PFSK-1 (cell line): ENCODE measurements around the gene FADS1.

Source experiments
- FOXP2 ChIP-seq: optimal IDR thresholded peaks from 2 replicates; pipeline ENCODE3; 2011; ENCODE audit warnings: borderline replicate concordance, control low read depth, inconsistent platforms; ENCODE audit not compliant: insufficient read depth; ENCODE audit errors: extremely low read length, extremely low read depth
- POLR2AphosphoS5 ChIP-seq: IDR thresholded peaks from 2 replicates; pipeline ENCODE4 v1.6.1; 2012; ENCODE audit warnings: low read depth, mild to moderate bottlenecking, control low read depth, low read length, moderate library complexity
- REST ChIP-seq, 2 experiments: IDR thresholded peaks; 2 replicates each; pipeline versions ENCODE4 v1.6.1 to v1.8.0; 2011 to 2012; ENCODE audit warnings: low read depth in 2 of 2, low read length in 2 of 2, control low read depth in 1 of 2, inconsistent platforms in 1 of 2, mild to moderate bottlenecking in 1 of 2, moderate library complexity in 1 of 2; ENCODE audit not compliant: insufficient read depth in 1 of 2
- SIN3A ChIP-seq: IDR thresholded peaks from 2 replicates; pipeline ENCODE4 v1.6.1; 2012; ENCODE audit warnings: mild to moderate bottlenecking, low read length, moderate library complexity, borderline replicate concordance; ENCODE audit not compliant: insufficient read depth
- TAF1 ChIP-seq: IDR thresholded peaks from 2 replicates; pipeline ENCODE4 v1.6.1; 2012; ENCODE audit warnings: low read length, control low read depth, borderline replicate concordance; ENCODE audit not compliant: insufficient read depth

Gene FADS1

GRCh38 chr11:61754534-61755482 lies 62.0 kb downstream of the FADS1 start:
- no peak for TF ChIP-seq SIN3A
- TF ChIP-seq POLR2AphosphoS5: no peak
- TF ChIP-seq FOXP2: no peak
- TF ChIP-seq REST (IDR thresholded peaks at IDR 0.05; ENCODE audit: insufficient read depth in 1 of 2, low read depth in 2 of 2, low read length in 2 of 2): no peak
- no peak for TF ChIP-seq TAF1

- TF ChIP-seq SIN3A (no peak), FOXP2 (no peak), TAF1 (no peak), REST (IDR thresholded peaks at IDR 0.05; ENCODE audit: insufficient read depth in 1 of 2, low read depth in 2 of 2, low read length in 2 of 2) (no peak), POLR2AphosphoS5 (no peak)
These were observed 63.1 kb downstream of the FADS1 start for GRCh38 chr11:61753672-61754071.

- TF ChIP-seq FOXP2: no peak
- no peak for TF ChIP-seq POLR2AphosphoS5
- no peak for TF ChIP-seq TAF1
- TF ChIP-seq REST (IDR thresholded peaks at IDR 0.05; ENCODE audit: insufficient read depth in 1 of 2, low read depth in 2 of 2, low read length in 2 of 2): no peak
- TF ChIP-seq SIN3A: no peak
These were observed 63.8 kb downstream of the FADS1 start for GRCh38 chr11:61752925-61753521.

- TF ChIP-seq TAF1 (no peak), SIN3A (no peak), POLR2AphosphoS5 (no peak), FOXP2 (no peak), REST (IDR thresholded peaks at IDR 0.05; ENCODE audit: insufficient read depth in 1 of 2, low read depth in 2 of 2, low read length in 2 of 2) (no peak)
These were observed 64.5 kb downstream of the FADS1 start, which contains the start of gene MYRF for GRCh38 chr11:61752117-61752924. MYRF (plus strand) TSS chr11:61752636; CDS start chr11:61752745, 109 bp downstream.
